Stimulated activated naive CD8-positive, alpha-beta T cell treated with anti-CD3 and anti-CD28 coated beads, Interleukin-15, Interleukin-2, amounts not matched to agents 100 ng/mL and 50 ng/mL, for 24 hours (primary cell): ENCODE measurements around the gene CGNL1.
A peak's percentile ranks its signal among the peaks of the same experiment; 100 is the strongest.

Source experiments
- H3K27ac Mint-ChIP-seq: one replicate; pipeline ENCODE4 v1.8.0; 2021; ENCODE audit warnings: mild to moderate bottlenecking, mixed read lengths
- H3K27me3 Mint-ChIP-seq: one replicate; pipeline ENCODE4 v1.8.0; 2021; ENCODE audit warnings: mixed read lengths
- H3K36me3 Mint-ChIP-seq: one replicate; pipeline ENCODE4 v1.8.0; 2021; ENCODE audit warnings: low read depth, mixed read lengths
- H3K4me1 Mint-ChIP-seq: one replicate; pipeline ENCODE4 v1.8.0; 2021; ENCODE audit warnings: low read depth, mixed read lengths
- H3K4me3 Mint-ChIP-seq: one replicate; pipeline ENCODE4 v1.8.0; 2021; ENCODE audit warnings: mild to moderate bottlenecking, mixed read lengths
- H3K9me3 Mint-ChIP-seq: one replicate; pipeline ENCODE4 v1.8.0; 2021; ENCODE audit warnings: mixed read lengths

The CGNL1 gene, protein sequence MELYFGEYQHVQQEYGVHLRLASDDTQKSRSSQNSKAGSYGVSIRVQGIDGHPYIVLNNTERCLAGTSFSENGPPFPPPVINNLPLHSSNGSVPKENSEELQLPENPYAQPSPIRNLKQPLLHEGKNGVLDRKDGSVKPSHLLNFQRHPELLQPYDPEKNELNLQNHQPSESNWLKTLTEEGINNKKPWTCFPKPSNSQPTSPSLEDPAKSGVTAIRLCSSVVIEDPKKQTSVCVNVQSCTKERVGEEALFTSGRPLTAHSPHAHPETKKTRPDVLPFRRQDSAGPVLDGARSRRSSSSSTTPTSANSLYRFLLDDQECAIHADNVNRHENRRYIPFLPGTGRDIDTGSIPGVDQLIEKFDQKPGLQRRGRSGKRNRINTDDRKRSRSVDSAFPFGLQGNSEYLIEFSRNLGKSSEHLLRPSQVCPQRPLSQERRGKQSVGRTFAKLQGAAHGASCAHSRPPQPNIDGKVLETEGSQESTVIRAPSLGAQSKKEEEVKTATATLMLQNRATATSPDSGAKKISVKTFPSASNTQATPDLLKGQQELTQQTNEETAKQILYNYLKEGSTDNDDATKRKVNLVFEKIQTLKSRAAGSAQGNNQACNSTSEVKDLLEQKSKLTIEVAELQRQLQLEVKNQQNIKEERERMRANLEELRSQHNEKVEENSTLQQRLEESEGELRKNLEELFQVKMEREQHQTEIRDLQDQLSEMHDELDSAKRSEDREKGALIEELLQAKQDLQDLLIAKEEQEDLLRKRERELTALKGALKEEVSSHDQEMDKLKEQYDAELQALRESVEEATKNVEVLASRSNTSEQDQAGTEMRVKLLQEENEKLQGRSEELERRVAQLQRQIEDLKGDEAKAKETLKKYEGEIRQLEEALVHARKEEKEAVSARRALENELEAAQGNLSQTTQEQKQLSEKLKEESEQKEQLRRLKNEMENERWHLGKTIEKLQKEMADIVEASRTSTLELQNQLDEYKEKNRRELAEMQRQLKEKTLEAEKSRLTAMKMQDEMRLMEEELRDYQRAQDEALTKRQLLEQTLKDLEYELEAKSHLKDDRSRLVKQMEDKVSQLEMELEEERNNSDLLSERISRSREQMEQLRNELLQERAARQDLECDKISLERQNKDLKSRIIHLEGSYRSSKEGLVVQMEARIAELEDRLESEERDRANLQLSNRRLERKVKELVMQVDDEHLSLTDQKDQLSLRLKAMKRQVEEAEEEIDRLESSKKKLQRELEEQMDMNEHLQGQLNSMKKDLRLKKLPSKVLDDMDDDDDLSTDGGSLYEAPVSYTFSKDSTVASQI

DNA sequence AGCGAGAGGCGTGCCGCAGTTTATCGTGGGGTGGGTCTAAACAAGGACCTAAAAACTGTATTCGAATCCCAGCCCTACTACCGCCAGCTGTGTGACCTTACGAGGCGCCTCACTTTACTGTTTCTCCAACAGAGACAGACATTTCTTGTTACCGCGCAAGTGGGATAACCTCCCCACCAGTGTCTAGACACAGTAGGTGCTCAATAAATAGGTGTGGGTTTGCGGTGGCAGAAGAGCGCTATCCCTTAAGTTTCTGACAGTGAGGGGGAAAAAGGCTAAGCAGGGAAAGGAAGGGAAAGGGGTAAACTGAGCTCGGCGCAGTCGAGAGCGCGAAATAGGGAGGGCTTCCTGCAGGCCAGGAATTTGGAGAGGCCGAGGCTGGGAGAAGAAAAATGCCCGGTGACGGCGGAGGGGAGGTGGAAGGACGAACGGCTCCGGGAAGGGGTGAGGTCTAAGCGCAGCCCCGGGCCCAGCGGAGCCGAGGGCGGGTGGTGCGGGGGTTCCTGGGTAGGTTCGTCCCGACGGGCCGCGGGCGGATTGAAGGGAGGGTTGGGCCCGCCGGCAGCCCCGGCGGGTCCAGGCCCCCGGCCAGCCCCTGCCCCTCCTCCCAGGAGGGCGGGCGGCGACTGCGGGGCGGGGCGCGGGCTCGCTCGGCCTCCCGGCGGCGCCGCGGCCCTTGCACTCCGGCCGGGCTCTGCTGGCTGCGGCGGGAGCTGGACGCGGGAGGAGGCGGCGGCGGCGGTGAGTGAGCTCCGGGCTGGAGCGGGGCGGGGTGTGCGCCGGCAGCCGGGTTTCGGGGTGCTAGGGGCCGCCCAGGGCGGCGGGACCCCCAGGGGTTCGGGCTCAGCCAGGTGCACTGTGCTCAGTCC lies at the start of gene CGNL1:
CGNL1 (plus strand) TSS at position 679 of the 869 bp plus-strand sequence. CDS start 61,495 bp downstream, outside the sequence.
- Mint-ChIP-seq H3K27me3 (peaks cover 53% of the 10 kb centered on the region), H3K4me1 (peaks cover 13% of the 10 kb centered on the region), H3K27ac (no peak within 1 kb of the TSS), H3K36me3 (no peaks in the 10 kb centered on the region), H3K4me3 (peak within 1 kb of the TSS; percentile 62), H3K9me3 (no peaks in the 10 kb centered on the region)

DNA sequence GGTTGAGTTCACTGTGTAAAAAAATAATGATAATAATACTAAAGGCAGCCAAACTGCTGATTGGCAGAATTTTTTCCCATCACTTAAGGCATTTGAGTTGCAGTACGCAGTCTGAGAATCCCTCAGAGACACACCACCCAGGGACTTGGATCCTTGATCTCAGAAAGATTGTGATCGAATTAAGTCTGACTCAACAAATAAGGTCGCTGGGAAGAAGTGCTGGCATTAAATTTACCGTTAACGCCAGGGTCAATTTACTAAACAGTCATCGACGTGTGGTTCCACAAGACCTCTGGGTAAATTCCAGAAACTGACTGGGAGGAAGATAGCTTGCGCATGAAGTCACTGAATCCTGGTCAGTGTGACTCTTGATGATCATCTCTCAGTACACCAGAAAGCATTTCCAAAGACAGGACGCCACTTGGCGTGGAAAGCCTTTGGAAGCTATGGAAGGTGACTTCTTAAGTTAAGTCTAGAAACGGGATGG lies 48.3 kb upstream of the CGNL1 start:
- Mint-ChIP-seq H3K4me1 (peaks cover 8% of the 10 kb centered on the region), H3K27me3 (peaks cover 11% of the 10 kb centered on the region), H3K27ac (no peak overlapping the region), H3K4me3 (no peak overlapping the region), H3K36me3 (no peaks in the 10 kb centered on the region), H3K9me3 (no peaks in the 10 kb centered on the region)

DNA sequence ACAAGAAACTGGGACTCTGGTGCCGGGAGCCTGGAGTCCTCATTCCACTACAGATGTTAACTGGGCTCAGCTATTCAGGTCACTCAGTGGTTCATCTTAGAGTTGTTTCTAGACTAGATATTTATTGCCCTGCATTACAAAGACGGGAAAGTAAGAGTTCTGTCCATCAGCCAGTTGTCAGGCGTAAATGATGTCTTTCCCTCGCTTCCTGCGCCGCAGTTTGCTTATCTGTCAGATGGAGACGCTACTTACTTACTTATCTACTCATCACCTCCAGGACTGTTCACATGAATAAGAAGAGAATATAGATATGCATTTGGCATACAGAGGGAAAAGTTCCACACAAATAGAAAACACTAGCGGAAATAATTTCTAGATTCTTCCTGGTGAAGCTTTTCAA lies 47.8 kb upstream of the CGNL1 start:
- H3K36me3 Mint-ChIP-seq, result no peaks in the 10 kb centered on the region
- H3K27ac Mint-ChIP-seq, result no peak overlapping the region
- peaks cover 8% of the 10 kb centered on the region for H3K4me1 Mint-ChIP-seq
- no peak overlapping the region for H3K4me3 Mint-ChIP-seq
- no peaks in the 10 kb centered on the region for H3K9me3 Mint-ChIP-seq
- H3K27me3 Mint-ChIP-seq, result peaks cover 11% of the 10 kb centered on the region

DNA sequence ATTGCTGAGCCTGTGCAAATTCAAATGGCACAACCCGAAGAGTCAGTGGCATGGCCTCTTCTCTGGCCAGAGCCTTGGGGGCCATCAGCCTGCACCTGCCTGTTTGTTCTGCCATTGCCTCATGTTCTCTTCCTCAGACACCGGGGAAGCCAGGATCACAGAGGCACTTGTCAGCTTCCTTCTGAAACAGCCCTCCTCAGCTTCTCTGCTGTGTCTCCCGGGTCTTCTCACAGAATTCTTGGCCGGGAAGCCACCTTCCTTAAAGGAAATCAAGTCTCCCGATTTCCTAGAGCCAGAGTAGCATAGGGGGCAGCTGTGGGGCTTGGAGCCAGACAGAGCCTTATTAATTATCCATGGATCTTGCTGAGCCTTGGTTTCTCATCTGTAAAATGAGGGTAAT lies 47.4 kb upstream of the CGNL1 start:
- no peaks in the 10 kb centered on the region for H3K36me3 Mint-ChIP-seq
- no peaks in the 10 kb centered on the region for H3K9me3 Mint-ChIP-seq
- H3K4me3 Mint-ChIP-seq, result no peak overlapping the region
- H3K4me1 Mint-ChIP-seq, result peaks cover 8% of the 10 kb centered on the region
- H3K27ac Mint-ChIP-seq, result no peak overlapping the region
- peaks cover 11% of the 10 kb centered on the region for H3K27me3 Mint-ChIP-seq

DNA sequence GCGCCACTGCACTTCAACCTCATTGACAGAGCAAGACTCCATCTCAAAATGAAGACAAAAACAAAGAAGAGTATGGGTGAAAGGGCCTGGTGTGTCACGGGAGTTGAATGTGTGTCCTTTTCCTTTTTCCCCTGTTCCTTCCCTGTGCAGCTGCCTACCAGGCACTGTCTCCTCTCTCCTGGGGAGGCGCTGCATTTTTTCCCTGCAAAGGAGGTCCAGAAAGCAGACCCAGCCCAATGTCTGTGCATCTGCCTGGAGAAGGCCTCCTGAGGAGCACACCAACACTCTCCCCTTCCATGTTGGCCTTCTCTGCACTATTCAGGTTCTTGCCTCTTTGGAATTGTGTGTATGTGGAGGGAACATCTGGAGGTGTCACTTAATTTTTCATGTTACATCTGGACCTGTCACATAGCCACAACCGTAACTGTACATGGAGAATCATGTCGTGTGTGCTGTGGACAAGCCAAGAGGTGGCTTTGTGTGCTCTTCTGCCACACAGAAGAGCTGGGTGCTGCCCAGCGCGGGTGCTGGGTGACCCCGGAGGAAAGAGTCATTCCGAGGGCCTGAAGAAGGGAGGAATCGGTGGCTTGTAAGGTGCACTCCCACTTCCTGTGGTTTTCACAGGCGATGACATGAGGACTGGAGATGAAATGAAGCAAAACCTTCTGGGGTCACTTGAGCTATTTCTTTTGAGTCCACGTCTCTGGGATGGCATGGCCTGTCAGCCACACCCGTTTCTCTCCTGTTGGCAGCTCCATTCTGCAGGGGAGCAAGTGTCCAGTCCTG lies 46.5 kb upstream of the CGNL1 start:
- Mint-ChIP-seq H3K4me3 (no peak overlapping the region), H3K27ac (no peak overlapping the region), H3K27me3 (peaks cover 14% of the 10 kb centered on the region), H3K36me3 (no peaks in the 10 kb centered on the region), H3K4me1 (peaks cover 6% of the 10 kb centered on the region), H3K9me3 (no peaks in the 10 kb centered on the region)

DNA sequence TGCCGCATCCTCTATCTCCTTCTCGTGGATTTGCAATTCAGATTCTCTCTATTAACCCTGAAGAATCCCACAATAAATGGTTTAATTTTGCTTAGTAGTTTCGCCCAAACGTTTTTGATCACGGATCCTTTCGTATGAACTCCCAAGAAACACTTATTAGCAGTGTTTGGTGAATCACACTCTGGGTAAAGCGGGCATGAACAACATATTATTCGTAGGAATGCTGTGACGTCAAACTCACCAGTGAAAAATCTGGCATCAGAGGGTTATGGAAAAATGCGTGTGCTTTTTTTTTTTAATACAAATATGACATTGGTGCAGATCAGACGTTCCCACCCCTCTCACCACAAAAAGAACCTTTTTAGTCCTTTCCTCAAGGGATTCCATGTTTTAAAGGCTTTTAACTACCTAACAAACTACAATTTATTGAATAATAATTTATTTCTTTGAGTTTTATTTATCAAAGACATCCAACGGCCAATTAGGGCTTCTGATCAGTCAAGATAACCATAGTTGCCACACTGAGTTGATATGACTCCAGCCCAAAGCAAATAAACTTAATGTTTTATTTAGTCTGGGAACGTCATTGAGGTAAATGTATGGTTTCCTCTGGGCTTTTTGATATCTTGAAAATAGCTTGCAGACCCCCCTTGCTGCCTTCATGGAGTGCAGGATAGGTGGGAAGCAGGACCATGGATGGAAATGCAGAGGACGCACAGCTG lies 45.5 kb upstream of the CGNL1 start:
- Mint-ChIP-seq H3K4me1 (peaks cover 5% of the 10 kb centered on the region), H3K27me3 (peaks cover 14% of the 10 kb centered on the region), H3K9me3 (no peaks in the 10 kb centered on the region), H3K36me3 (no peaks in the 10 kb centered on the region), H3K4me3 (no peak overlapping the region), H3K27ac (no peak overlapping the region)

DNA sequence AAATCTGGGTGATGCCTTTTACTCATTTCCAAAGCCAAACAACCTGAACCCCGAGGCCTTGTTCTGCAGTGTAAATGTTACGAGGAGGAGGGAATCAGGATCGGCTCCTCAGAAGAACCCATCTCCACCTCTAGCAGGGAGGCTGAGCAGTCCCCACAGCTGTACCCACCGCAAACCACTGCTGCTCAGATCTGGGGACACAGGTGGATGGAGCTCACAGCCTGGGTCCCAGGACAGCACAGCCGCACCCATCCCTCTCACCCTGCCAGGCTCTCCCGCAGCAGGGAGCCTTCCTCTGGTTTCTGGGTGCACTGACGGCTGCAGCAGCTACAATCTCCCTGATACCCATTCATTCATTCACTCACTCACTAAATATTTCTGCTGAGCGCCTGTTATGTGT lies 44.0 kb upstream of the CGNL1 start:
- H3K4me3 Mint-ChIP-seq, result no peak overlapping the region
- H3K27me3 Mint-ChIP-seq, result peaks cover 17% of the 10 kb centered on the region
- peaks cover 5% of the 10 kb centered on the region for H3K4me1 Mint-ChIP-seq
- no peak overlapping the region for H3K27ac Mint-ChIP-seq
- H3K36me3 Mint-ChIP-seq, result no peaks in the 10 kb centered on the region
- H3K9me3 Mint-ChIP-seq, result no peaks in the 10 kb centered on the region

DNA sequence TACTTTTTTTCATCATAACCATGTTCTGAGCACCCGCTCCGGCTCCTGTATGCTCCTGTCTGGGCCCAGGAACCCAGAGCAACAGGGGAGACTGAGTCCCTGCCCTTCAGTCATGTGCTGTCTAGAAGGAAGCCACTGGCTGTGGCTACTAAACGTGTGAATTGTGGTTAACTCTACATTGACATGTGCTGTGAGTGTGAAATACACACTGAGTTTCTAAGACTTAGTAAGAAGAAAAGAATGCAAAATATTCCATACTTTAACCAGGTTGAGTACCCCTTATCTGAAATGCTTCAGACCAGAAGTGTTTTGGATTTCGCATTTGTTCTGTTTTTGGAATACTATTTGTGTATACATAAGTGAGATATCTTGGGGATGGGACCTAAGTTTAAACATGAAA lies 42.8 kb upstream of the CGNL1 start:
- Mint-ChIP-seq H3K4me1 (peaks cover 5% of the 10 kb centered on the region), H3K27me3 (peaks cover 17% of the 10 kb centered on the region), H3K9me3 (no peaks in the 10 kb centered on the region), H3K27ac (no peak overlapping the region), H3K4me3 (no peak overlapping the region), H3K36me3 (no peaks in the 10 kb centered on the region)

DNA sequence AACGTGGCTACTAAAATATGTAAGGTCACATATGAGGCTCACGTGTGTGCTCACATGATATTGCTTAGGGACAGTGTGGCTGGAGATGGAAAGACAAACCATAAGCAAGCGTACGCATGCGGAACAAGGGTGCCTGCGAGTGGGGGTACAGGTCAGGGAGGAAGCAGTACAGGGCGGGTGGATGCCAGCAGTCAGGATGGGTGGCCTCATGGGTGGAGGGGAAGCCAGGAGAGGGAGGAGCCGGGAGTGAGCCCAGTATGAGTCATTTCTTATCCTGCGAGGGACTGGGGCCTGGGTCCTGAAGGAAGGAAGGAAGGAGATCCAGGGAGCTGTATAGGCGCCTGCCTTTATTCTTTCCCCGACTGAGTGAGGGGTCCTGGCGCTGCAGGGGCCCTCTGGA lies 42.0 kb upstream of the CGNL1 start:
- Mint-ChIP-seq H3K4me3 (no peak overlapping the region), H3K27ac (no peak overlapping the region), H3K4me1 (peaks cover 5% of the 10 kb centered on the region), H3K9me3 (no peaks in the 10 kb centered on the region), H3K27me3 (peaks cover 17% of the 10 kb centered on the region), H3K36me3 (no peaks in the 10 kb centered on the region)

DNA sequence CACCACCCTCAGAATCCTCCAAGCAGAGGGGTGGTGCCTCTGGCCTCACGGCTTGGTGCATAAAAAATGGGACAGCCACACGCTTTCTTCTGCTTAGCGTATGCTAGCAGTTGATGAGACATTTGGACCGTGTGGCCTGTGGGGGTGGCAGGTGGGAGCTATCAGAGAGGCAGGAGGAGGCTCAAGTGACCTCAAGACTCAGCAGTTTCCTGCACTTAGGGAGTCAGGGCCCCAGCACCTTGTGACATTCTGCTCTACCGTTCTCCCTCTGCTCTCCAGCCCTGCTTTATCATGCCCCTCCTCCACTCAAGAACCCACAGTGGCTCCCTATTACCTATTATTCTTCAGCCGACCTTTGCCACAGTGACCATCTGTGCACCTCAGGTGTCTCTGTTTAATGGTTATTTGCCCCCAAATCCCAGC lies 41.0 kb upstream of the CGNL1 start:
- Mint-ChIP-seq H3K27ac (no peak overlapping the region), H3K9me3 (no peaks in the 10 kb centered on the region), H3K4me1 (peaks cover 3% of the 10 kb centered on the region), H3K4me3 (no peak overlapping the region), H3K36me3 (no peaks in the 10 kb centered on the region), H3K27me3 (peaks cover 12% of the 10 kb centered on the region)

DNA sequence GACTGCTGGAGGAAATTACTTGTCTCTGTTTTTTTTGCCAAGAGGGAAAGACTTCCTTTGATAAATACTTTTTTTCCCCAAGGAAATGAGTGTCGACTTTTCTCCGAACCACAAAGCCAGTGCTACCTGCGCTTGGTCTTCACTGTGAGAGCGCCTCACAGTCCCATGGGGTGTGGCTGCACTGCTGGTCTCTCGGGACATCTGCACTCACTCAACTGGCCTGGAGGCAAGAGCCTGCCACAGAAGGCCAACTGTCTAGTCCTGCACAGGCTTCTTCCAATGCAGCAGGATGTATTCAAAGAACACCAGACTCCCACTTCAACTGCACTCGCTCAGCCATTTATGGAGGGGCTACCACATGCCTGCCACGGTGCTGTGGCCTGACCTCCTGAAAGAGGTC lies 40.6 kb upstream of the CGNL1 start:
- H3K4me3 Mint-ChIP-seq, result no peak overlapping the region
- H3K36me3 Mint-ChIP-seq, result no peaks in the 10 kb centered on the region
- no peak overlapping the region for H3K27ac Mint-ChIP-seq
- no peaks in the 10 kb centered on the region for H3K4me1 Mint-ChIP-seq
- H3K27me3 Mint-ChIP-seq, result peaks cover 11% of the 10 kb centered on the region
- no peaks in the 10 kb centered on the region for H3K9me3 Mint-ChIP-seq

DNA sequence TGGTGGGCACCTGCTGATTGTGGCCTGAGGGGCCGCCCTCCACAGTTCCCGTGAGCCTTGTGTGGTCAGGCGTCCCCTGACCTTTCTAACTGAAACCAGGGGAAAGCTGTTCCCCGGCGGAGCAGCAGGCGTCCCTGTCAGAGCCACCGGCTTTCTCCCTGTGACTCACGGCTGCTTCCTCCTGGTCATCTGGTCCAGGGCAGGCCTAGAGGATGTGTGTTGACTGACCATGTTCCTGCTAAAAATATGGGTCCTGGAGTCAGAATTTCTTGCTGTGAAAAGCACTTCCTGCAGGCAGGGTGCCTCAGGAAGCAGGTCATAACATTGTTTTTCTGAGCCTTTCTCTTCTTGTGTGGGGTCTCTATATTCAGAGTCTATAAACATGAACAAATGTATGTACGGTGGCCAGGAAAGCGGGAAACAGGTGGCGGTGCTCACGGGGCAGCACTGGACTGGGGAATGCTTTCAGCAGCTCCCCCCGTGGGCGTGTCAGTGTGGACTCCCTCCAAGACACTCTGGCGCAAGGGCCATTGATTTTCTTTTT lies 38.4 kb upstream of the CGNL1 start:
- no peaks in the 10 kb centered on the region for H3K9me3 Mint-ChIP-seq
- no peaks in the 10 kb centered on the region for H3K36me3 Mint-ChIP-seq
- no peaks in the 10 kb centered on the region for H3K4me1 Mint-ChIP-seq
- H3K4me3 Mint-ChIP-seq, result no peak overlapping the region
- no peak overlapping the region for H3K27ac Mint-ChIP-seq
- H3K27me3 Mint-ChIP-seq, result peaks cover 11% of the 10 kb centered on the region

DNA sequence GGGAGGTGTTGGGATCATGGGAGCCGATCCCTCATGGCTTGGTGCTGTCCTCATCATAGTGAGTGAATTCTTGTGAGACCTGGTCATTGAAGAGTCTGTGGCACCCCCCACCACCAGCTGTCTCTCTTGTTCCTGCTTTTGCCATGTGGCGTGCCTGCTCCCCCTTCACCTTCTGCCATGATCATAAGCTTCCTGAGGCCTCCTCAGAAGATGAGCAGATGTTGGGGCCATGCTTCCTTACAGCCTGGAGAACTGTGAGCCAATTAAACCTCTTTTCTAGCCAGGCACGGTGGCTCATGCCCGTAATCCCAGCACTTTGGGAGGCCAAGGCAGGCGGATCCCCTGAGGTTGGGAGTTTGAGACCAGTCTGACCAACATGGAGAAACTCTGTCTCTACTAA lies 37.0 kb upstream of the CGNL1 start:
- Mint-ChIP-seq H3K9me3 (no peaks in the 10 kb centered on the region), H3K36me3 (no peaks in the 10 kb centered on the region), H3K4me3 (no peak overlapping the region), H3K27me3 (peaks cover 8% of the 10 kb centered on the region), H3K4me1 (no peaks in the 10 kb centered on the region), H3K27ac (no peak overlapping the region)
